GM10847 (cell line): Measurements from ENCODE around the gene IRGQ.

Experiments
- POLR2A ChIP-seq: IDR thresholded peaks from 2 replicates; pipeline ENCODE4 v1.6.1; 2011; ENCODE audit not compliant: insufficient read length; ENCODE audit errors: extremely low read depth

The IRGQ gene

DNA sequence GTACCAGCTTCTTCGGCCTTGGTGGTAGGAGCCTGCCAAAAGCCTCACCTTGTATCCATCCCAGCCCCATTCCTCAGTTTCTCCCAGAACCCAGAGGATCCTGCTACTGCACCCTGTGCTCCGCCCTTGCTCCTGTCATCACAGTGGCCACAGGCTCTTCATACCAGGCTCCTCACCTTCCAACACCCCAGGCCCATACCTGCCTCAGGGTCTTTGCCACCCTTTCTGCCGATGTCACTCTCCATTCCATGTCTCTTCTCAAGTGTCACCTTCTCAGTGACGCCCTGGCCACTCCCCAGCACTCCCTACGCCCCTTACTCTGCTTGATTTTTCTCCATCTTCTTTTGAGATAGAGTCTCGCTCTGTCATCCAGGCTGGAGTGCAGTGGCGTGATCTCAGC, 13.9 kb upstream of the IRGQ start:
- TF ChIP-seq POLR2A: no peak

- TF ChIP-seq POLR2A: no peak
These were observed 11.6 kb upstream of the IRGQ start for GRCh38 chr19:43607238-43608205.

GRCh38 chr19:43606569-43607229, 10.8 kb upstream of the IRGQ start:
- TF ChIP-seq POLR2A: no peak

GRCh38 chr19:43605875-43606568, 10.1 kb upstream of the IRGQ start:
- no peak for TF ChIP-seq POLR2A

DNA sequence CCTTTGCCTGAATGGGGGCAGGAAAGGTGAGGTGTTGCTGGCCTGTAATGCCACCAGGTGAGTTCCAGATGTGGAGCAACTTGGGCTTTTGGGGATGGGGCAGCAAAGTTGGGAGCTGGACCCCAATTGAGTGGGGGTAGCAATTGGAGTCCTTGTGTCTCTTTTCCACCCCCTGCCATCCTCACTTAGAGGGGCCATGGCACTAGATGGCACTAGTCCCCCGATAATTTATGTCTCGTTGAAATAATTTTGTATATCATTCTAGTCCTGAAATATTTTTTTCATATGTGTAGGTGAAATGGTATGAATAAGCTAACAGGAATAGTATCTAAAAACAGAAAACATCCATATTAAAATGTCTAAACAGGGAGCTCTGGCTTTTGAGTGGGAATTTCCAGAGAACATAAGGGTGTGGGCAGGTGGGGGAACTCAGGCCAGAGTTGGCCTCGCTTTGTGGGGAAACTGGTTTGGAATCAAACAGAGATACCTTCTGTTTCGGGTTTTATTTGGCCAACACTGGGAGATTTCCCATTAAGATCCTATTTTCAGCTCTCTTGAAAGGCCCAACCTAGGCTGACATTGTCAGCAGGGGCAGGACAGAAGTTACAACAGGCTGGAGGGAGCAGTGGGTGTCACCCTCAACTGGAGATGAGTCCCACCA, 3.8 kb upstream of the IRGQ start:
- no peak for TF ChIP-seq POLR2A

DNA sequence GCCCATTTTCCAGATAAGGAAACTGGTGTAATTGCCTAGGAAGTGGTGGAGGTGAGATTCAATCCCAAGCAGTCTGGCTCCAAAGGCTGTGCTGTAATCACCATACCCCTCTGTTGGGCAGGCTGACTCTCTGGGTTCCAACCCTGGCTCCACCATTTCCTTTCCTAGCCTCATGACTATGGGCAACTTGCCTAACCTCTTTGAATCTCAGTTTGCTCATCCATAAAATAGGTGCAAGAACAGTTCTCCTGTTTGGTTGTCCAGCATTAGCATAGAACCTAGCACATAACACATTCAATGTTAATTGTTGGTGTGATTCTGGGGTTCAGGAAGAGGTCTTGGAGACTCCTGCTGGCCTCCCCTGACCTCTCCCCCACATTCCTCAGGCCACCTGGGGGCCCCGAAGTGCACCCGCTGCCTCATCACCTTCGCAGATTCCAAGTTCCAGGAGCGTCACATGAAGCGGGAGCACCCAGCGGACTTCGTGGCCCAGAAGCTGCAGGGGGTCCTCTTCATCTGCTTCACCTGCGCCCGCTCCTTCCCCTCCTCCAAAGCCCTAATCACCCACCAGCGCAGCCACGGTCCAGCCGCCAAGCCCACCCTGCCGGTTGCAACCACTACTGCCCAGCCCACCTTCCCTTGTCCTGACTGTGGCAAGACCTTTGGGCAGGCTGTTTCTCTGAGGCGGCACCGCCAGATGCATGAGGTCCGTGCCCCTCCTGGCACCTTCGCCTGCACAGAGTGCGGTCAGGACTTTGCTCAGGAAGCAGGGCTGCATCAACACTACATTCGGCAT, 2.7 kb upstream of the IRGQ start:
- no peak for TF ChIP-seq POLR2A

DNA sequence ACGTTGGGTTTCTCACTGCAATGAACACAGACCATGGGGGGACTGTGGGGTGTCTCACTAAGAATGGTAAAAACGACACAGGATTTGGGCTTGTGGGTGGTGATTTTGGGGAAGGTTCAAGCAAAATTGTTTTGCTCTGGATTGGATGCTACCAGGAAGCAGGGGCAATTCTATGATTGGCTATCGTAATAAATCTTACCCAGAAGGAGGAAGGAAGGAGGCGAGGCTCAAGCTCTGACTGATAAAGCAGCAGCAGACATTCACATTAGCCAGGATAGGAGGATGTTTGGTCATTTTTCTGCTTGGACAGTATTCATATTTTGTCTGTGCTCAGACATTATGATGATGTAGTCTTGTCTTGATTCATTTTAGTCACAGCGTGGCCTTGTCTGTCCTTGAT, 1.9 kb upstream of the IRGQ start:
- no peak for TF ChIP-seq POLR2A

- no peak for TF ChIP-seq POLR2A
These were observed 1.0 kb upstream of the IRGQ start for GRCh38 chr19:43596842-43597461.

DNA sequence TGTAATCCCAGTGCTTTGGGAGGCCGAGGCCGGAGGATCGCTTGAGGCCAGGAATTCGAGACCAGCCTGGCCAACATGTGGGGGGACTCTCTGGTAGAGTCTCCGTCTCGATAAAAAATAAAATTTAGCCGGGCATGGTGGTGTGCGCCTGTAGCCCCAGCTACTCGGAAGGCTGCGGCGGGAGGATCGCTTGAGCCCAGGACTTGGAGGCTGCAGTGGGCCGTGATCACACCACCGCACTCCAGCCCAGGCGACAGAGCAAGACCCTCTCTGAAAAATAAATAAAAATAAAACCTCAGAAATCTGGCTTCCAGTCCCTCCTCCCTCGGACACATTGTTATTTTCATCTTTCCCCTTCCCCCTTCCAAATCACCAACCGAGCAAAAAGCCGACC, 332 bp downstream of the IRGQ start:
- no peak for TF ChIP-seq POLR2A

GRCh38 chr19:43594710-43595604, 977 bp downstream of the IRGQ start:
- no peak for TF ChIP-seq POLR2A

GRCh38 chr19:43594081-43594697, 1.7 kb downstream of the IRGQ start:
- TF ChIP-seq POLR2A: no peak

DNA sequence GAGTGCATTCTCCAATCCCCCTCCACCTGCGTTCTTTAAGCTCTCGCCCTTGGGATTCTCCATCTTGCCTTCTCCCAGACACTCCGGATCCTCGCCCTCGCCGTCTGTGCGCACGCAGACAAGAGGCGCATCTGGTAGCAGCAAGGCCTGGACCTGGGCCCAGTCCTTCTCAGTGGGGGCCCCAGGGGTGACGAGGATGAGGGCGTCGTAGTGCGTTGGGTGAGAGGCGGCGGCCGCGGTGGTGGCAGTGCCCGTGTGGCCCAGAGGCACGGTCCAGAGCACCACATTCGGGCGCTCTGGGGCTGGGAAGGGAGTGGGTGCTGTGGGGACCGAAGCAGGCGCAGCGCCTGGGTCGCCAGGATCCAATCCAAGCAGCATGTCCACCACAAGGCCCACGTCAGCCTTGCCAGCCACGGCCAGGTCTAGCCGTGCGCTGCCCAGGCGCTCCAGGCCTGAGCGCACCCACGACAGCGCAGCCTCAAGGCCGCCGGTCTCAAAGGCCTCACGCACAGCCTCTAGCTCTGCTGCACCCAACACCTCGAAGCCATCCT, 3.1 kb downstream of the IRGQ start:
- TF ChIP-seq POLR2A: no peak
